Cardiac atrium fibroblast (primary cell): ENCODE data around the gene DAZ4. TPM values are rescaled to one million over a fixed set of nuclear protein-coding genes. Genes with fewer than 3 reads are reported as not detected.

ENCODE experiments used
- total RNA-seq: library from RNA; depleted of rRNA; stranded (reverse); fragments of >200 nt; gene quantifications from 2 replicates; pipeline ENCODE4 v1.2.3, GENCODE V29; 2015

DAZ4 gene, protein sequence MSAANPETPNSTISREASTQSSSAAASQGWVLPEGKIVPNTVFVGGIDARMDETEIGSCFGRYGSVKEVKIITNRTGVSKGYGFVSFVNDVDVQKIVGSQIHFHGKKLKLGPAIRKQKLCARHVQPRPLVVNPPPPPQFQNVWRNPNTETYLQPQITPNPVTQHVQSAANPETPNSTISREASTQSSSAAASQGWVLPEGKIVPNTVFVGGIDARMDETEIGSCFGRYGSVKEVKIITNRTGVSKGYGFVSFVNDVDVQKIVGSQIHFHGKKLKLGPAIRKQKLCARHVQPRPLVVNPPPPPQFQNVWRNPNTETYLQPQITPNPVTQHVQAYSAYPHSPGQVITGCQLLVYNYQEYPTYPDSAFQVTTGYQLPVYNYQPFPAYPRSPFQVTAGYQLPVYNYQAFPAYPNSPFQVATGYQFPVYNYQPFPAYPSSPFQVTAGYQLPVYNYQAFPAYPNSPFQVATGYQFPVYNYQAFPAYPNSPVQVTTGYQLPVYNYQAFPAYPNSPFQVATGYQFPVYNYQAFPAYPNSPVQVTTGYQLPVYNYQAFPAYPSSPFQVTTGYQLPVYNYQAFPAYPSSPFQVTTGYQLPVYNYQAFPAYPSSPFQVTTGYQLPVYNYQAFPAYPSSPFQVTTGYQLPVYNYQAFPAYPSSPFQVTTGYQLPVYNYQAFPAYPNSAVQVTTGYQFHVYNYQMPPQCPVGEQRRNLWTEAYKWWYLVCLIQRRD
- total RNA-seq = not detected in 2 replicates

DNA sequence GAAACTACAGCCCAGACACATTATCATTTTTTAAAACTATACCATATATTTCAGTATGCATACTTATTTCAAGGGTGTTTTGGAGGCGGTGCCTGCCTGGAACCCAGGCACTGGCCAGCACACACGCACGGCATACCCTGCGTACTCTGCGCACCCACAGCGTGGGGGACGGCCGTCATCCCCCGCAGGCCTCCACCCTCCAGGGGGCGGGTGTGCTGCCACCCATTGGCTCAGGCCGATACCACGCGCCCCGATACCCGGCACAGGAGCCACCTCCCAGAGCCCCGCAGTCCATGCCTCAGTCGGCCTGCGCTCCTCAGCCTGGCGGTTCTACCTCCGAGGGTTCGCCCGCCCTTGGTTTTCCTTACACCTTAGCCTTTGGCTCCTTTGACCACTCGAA lies at the start of gene DAZ4:
Gene DAZ4, plus strand, starts transcription at position 301 of the 400 bp plus-strand sequence. CDS start 208 bp downstream, outside the sequence.

DNA sequence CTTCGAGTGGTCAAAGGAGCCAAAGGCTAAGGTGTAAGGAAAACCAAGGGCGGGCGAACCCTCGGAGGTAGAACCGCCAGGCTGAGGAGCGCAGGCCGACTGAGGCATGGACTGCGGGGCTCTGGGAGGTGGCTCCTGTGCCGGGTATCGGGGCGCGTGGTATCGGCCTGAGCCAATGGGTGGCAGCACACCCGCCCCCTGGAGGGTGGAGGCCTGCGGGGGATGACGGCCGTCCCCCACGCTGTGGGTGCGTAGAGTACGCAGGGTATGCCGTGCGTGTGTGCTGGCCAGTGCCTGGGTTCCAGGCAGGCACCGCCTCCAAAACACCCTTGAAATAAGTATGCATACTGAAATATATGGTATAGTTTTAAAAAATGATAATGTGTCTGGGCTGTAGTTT lies 20.4 kb upstream of the DAZ4 start, which contains the start of gene DAZ3:
Gene DAZ3, minus strand, starts transcription at position 101 of the 400 bp plus-strand sequence. CDS start 208 bp downstream, outside the sequence.

Other genes with a start within 250 kb of the DAZ4 start
- gene BPY2B, start 215.9 kb upstream of the DAZ4 start, total RNA-seq = not detected in 2 replicates
- gene DAZ3, start 20.5 kb upstream of the DAZ4 start, total RNA-seq = not detected in 2 replicates
- gene BPY2C, start 218.2 kb downstream of the DAZ4 start, total RNA-seq = not detected in 2 replicates